HepG2 (cell line): ENCODE data around the gene ITK.

Source experiments
- EZH2 ChIP-seq: conservative IDR thresholded peaks from 2 replicates; pipeline ENCODE4 v1.6.1; 2012; ENCODE audit warnings: mild to moderate bottlenecking, low read depth, low read length, moderate library complexity
- MYC ChIP-seq: sonication (generic); formaldehyde crosslinking; IDR thresholded peaks from 2 replicates; pipeline ENCODE4 v1.9.0; 2021; ENCODE audit warnings: missing genetic modification reagents, borderline replicate concordance
- MYNN ChIP-seq: sonication (generic); formaldehyde crosslinking; IDR thresholded peaks from 2 replicates; pipeline ENCODE4 v1.4.0; 2020; ENCODE audit warnings: mild to moderate bottlenecking, low read depth, missing genetic modification reagents
- TAF1 ChIP-seq: sonication (generic); formaldehyde crosslinking; IDR thresholded peaks from 2 replicates; pipeline ENCODE4 v1.4.0; 2020; ENCODE audit warnings: missing genetic modification reagents
- ZFP36 ChIP-seq: fragments of 150-350 bp; IDR thresholded peaks from 2 replicates; pipeline ENCODE4 v1.6.1; 2018; ENCODE audit warnings: borderline replicate concordance, low read length, low read depth; ENCODE audit not compliant: partially characterized antibody
- TF ChIP-seq, protein P1 (sequence below): IDR thresholded peaks from 2 replicates; pipeline ENCODE4 v1.6.1; 2016
- TF ChIP-seq, protein P2 (sequence below): sonication (generic); formaldehyde crosslinking; IDR thresholded peaks from 2 replicates; pipeline ENCODE4 v1.5.1; 2020; ENCODE audit warnings: mild to moderate bottlenecking, missing genetic modification reagents, moderate library complexity
- TF ChIP-seq, protein P3 (sequence below): sonication (generic); formaldehyde crosslinking; IDR thresholded peaks from 2 replicates; pipeline ENCODE4 v1.8.0; 2022; ENCODE audit warnings: mild to moderate bottlenecking, missing genetic modification reagents

DNA sequence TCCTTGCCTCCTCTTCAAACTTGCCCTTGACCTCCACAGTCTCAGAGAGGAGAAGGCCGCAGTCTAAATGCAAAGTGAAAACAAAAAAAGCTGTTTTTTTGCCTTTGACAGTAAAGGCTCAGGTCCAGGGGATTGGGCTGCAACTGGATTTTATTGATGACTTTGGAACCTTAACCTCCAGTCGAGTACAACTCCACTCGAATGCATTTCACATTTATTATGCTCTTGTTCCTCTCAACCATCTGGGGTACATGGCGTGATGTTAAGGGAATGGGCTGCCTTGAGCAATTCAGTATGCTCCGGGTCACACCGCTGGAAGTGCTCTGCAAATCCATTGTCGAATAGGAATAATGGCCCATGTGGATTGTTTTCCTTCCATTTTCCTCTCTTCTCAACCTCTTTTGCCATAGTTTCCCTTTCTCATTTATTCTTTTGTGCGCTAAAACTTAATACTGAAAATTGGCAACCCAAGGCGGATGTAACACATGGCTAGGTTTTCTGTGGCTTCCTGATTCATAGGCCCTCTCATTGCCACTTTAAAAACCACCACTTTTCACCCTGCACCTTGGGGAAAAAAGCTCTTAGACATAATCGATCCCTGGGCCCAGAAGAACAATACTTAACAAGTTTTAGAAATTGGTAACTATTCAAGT is 34.3 kb downstream of the ITK start:
- TF ChIP-seq ZFP36 (no peak), TAF1 (CRISPR knock-in tag) (no peak), MYC (CRISPR knock-in tag) (no peak), EZH2 (no peak), MYNN (no peak)
- TF ChIP-seq, protein P1, sequence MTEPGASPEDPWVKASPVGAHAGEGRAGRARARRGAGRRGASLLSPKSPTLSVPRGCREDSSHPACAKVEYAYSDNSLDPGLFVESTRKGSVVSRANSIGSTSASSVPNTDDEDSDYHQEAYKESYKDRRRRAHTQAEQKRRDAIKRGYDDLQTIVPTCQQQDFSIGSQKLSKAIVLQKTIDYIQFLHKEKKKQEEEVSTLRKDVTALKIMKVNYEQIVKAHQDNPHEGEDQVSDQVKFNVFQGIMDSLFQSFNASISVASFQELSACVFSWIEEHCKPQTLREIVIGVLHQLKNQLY: no peak
- TF ChIP-seq, protein P2, sequence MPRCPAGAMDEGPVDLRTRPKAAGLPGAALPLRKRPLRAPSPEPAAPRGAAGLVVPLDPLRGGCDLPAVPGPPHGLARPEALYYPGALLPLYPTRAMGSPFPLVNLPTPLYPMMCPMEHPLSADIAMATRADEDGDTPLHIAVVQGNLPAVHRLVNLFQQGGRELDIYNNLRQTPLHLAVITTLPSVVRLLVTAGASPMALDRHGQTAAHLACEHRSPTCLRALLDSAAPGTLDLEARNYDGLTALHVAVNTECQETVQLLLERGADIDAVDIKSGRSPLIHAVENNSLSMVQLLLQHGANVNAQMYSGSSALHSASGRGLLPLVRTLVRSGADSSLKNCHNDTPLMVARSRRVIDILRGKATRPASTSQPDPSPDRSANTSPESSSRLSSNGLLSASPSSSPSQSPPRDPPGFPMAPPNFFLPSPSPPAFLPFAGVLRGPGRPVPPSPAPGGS (CRISPR knock-in tag): no peak
- TF ChIP-seq, protein P3, sequence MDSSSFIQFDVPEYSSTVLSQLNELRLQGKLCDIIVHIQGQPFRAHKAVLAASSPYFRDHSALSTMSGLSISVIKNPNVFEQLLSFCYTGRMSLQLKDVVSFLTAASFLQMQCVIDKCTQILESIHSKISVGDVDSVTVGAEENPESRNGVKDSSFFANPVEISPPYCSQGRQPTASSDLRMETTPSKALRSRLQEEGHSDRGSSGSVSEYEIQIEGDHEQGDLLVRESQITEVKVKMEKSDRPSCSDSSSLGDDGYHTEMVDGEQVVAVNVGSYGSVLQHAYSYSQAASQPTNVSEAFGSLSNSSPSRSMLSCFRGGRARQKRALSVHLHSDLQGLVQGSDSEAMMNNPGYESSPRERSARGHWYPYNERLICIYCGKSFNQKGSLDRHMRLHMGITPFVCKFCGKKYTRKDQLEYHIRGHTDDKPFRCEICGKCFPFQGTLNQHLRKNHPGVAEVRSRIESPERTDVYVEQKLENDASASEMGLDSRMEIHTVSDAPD: no peak
